Keratinocyte (primary cell): ENCODE results near the gene PLPPR2. TPM values are rescaled to one million over a fixed set of nuclear protein-coding genes. Genes with fewer than 3 reads are reported as not detected.

Source experiments
- DNase-seq: peaks from one replicate; pipeline ENCODE4 v3.0.0-alpha.2; 2011; ENCODE audit warnings: low read depth, missing footprints, low spot score
- FAIRE-seq: peaks from 2 replicates; lab custom pipeline; 2011; peaks lifted over from hg19 to GRCh38; lab: Jason Lieb, UNC
- H2AFZ ChIP-seq: 2 replicates; pipeline ENCODE4 v1.6.0; 2012; ENCODE audit warnings: low read length, control low read depth, inconsistent platforms; ENCODE audit not compliant: control insufficient read depth
- H3K27ac ChIP-seq: 2 replicates; pipeline ENCODE4 v1.5.1; 2011; ENCODE audit warnings: low read length; ENCODE audit not compliant: control insufficient read depth, insufficient read depth
- H3K27me3 ChIP-seq: 3 replicates; pipeline ENCODE4 v1.6.0; 2011; ENCODE audit warnings: low read length; ENCODE audit not compliant: control insufficient read depth, insufficient read depth; ENCODE audit errors: extremely low read depth
- H3K36me3 ChIP-seq, 2 experiments: 2 replicates in 1 of 2; 3 replicates in 1 of 2; pipeline ENCODE4 v1.5.1; 2011; ENCODE audit warnings: low read length in 2 of 2, mild to moderate bottlenecking in 1 of 2; ENCODE audit not compliant: control insufficient read depth in 2 of 2, insufficient read depth in 2 of 2; ENCODE audit errors: extremely low read depth in 1 of 2
- H3K4me1 ChIP-seq: 3 replicates; pipeline ENCODE4 v1.5.1; 2011; ENCODE audit warnings: low read length; ENCODE audit not compliant: control insufficient read depth, insufficient read depth; ENCODE audit errors: extremely low read depth
- H3K4me2 ChIP-seq: 3 replicates; pipeline ENCODE4 v1.6.0; 2011; ENCODE audit warnings: low read depth, low read length; ENCODE audit not compliant: control insufficient read depth, insufficient read depth; ENCODE audit errors: extremely low read depth
- H3K4me3 ChIP-seq, 3 experiments: fragments of 200-600 bp in 1 of 3; sonication (generic) in 1 of 3; 2 replicates in 2 of 3; 3 replicates in 1 of 3; pipeline ENCODE4 v1.5.1; 2011 to 2016; ENCODE audit warnings: low read length in 3 of 3, mild to moderate bottlenecking in 3 of 3, control low read depth in 2 of 3, inconsistent platforms in 1 of 3, low read depth in 1 of 3, mixed read lengths in 1 of 3, mixed run types in 1 of 3, moderate library complexity in 1 of 3; ENCODE audit not compliant: control insufficient read depth in 2 of 3, insufficient read depth in 2 of 3; ENCODE audit errors: extremely low read depth in 1 of 3
- H3K79me2 ChIP-seq: 2 replicates; pipeline ENCODE4 v1.6.0; 2012; ENCODE audit warnings: low read length; ENCODE audit not compliant: control insufficient read depth, insufficient read depth
- H3K9ac ChIP-seq: 3 replicates; pipeline ENCODE4 v1.6.0; 2011; ENCODE audit warnings: low read length; ENCODE audit not compliant: control insufficient read depth, insufficient read depth; ENCODE audit errors: extremely low read depth
- H3K9me1 ChIP-seq: 3 replicates; pipeline ENCODE4 v1.6.0; 2011; ENCODE audit warnings: low read length; ENCODE audit not compliant: control insufficient read depth, insufficient read depth; ENCODE audit errors: extremely low read depth
- H3K9me3 ChIP-seq: 2 replicates; pipeline ENCODE4 v1.5.1; 2012; ENCODE audit warnings: low read depth, low read length; ENCODE audit not compliant: control insufficient read depth
- H4K20me1 ChIP-seq: 3 replicates; pipeline ENCODE4 v1.6.0; 2011; ENCODE audit warnings: low read length; ENCODE audit not compliant: control insufficient read depth, insufficient read depth; ENCODE audit errors: extremely low read depth
- EZH2 ChIP-seq: IDR thresholded peaks from one replicate; pipeline ENCODE4 v1.6.1; 2012; ENCODE audit warnings: inconsistent platforms, mild to moderate bottlenecking, low read length, moderate library complexity
- dilution Hi-C: fragments of 300-500 bp; cut with MboI; formaldehyde crosslinking; loops from one replicate; pipeline ENCODE4 v1.7.0; 2020; ENCODE audit warnings: low sequenced_read_pairs; ENCODE audit not compliant: extremely low pct_ligation_motif_present
- polyA plus RNA-seq, 5 experiments: library from polyadenylated mRNA; depleted of rRNA in 3 of 5; stranded (reverse) in 3 of 5; stranded (forward) in 1 of 5; unstranded in 1 of 5; fragments of >200 nt; gene quantifications; 1 replicate in 1 of 5; 2 replicates in 3 of 5; 3 replicates in 1 of 5; pipeline versions ENCODE4 v1.2.1 to v1.2.3, GENCODE V29; 2011 to 2012; ENCODE audit warnings: missing spikeins in 2 of 5, low read depth in 1 of 5, low replicate concordance in 1 of 5
- TF ChIP-seq, protein P1 (sequence below), 3 experiments: IDR thresholded peaks in 1 of 3; conservative IDR thresholded peaks in 1 of 3; optimal IDR thresholded peaks in 1 of 3; 2 replicates in 2 of 3; 3 replicates in 1 of 3; pipeline versions ENCODE3 to v1.5.1; 2011; ENCODE audit warnings: low read length in 3 of 3, mild to moderate bottlenecking in 3 of 3, moderate library complexity in 2 of 3, control low read depth in 1 of 3, inconsistent platforms in 1 of 3; ENCODE audit not compliant: insufficient read depth in 2 of 3; ENCODE audit errors: extremely low read depth in 1 of 3

PLPPR2 gene
- polyA plus RNA-seq, 1 donor (not counting 4 experiments of a cell fraction or from before 2014, with no cell fraction given) = 3.5 TPM

DNA sequence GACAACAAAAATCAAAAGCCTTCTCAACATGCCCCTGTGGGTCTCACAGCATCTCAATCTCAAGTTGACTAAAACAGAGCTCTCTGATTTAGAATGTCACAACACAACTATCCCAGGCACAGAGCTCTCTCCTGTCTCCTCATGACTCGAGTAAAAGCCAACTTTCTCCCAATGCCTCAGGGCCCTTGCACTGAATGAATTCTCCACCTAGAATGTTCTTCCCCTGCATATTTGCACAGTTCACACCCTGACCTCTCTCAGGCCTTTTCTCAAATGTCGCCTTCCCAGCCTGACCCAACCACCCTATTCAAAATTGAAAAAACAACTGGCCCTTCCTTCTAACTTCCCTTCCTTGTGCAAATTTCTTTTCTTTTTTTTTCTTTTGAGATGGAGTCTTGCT is 15.5 kb downstream of the PLPPR2 start:
- Histone ChIP-seq H3K9me3 (no peaks in the 10 kb centered on the region), H3K27me3 (no peaks in the 10 kb centered on the region)

GRCh38 chr19:11373166-11373884 is 18.1 kb downstream of the PLPPR2 start:
- no peaks in the 10 kb centered on the region for H3K9me3 ChIP-seq
- H2AFZ ChIP-seq = no peak overlapping the region
- H3K4me3 ChIP-seq = no peak overlapping the region
- no peak overlapping the region for H3K9ac ChIP-seq
- H4K20me1 ChIP-seq = no peaks in the 10 kb centered on the region
- H3K27ac ChIP-seq = no peak overlapping the region
- H3K27me3 ChIP-seq = no peaks in the 10 kb centered on the region
- no peaks in the 10 kb centered on the region for H3K36me3 ChIP-seq
- no peak for DNase-seq
- TF ChIP-seq EZH2 = no peak
- TF ChIP-seq, protein P1, sequence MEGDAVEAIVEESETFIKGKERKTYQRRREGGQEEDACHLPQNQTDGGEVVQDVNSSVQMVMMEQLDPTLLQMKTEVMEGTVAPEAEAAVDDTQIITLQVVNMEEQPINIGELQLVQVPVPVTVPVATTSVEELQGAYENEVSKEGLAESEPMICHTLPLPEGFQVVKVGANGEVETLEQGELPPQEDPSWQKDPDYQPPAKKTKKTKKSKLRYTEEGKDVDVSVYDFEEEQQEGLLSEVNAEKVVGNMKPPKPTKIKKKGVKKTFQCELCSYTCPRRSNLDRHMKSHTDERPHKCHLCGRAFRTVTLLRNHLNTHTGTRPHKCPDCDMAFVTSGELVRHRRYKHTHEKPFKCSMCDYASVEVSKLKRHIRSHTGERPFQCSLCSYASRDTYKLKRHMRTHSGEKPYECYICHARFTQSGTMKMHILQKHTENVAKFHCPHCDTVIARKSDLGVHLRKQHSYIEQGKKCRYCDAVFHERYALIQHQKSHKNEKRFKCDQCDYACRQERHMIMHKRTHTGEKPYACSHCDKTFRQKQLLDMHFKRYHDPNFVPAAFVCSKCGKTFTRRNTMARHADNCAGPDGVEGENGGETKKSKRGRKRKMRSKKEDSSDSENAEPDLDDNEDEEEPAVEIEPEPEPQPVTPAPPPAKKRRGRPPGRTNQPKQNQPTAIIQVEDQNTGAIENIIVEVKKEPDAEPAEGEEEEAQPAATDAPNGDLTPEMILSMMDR (optimal IDR thresholded peaks at IDR 0.05 in 1 of 3, IDR thresholded peaks at IDR 0.05 in 1 of 3, conservative IDR thresholded peaks at IDR 0.05 in 1 of 3; ENCODE audit: extremely low read depth in 1 of 3, insufficient read depth in 2 of 3, low read length in 3 of 3) = no peak
- peaks cover 6% of the 10 kb centered on the region for H3K9me1 ChIP-seq
- peaks cover 4% of the 10 kb centered on the region for H3K79me2 ChIP-seq
- dilution Hi-C loops = no loop called here
- H3K4me2 ChIP-seq = no peak overlapping the region
- FAIRE-seq = no peak
- H3K4me1 ChIP-seq = peaks cover 28% of the 10 kb centered on the region

More for the DNA sequence above, 15.5 kb downstream of the PLPPR2 start:
- Histone ChIP-seq H3K4me3 (no peak overlapping the region), H3K27ac (no peak overlapping the region), H3K4me1 (peaks cover 9% of the 10 kb centered on the region), H3K79me2 (peaks cover 3% of the 10 kb centered on the region), H3K4me2 (no peak overlapping the region), H2AFZ (no peak overlapping the region), H3K9ac (no peak overlapping the region), H3K9me1 (no peaks in the 10 kb centered on the region), H4K20me1 (no peaks in the 10 kb centered on the region), H3K36me3 (no peaks in the 10 kb centered on the region)
- TF ChIP-seq EZH2 = no peak
- TF ChIP-seq, protein P1 (optimal IDR thresholded peaks at IDR 0.05 in 1 of 3, IDR thresholded peaks at IDR 0.05 in 1 of 3, conservative IDR thresholded peaks at IDR 0.05 in 1 of 3; ENCODE audit: extremely low read depth in 1 of 3, insufficient read depth in 2 of 3, low read length in 3 of 3) = no peak
- no peak for FAIRE-seq
- no peak for DNase-seq
- dilution Hi-C loops = no loop called here
